GM20431 (cell line): Measurements from ENCODE around the gene WDFY4.

ENCODE experiments used
- in situ Hi-C: fragments of 300-500 bp; cut with MseI, MboI; formaldehyde crosslinking; loops from one replicate; pipeline ENCODE4 v1.15.0; 2020; ENCODE audit warnings: low sequenced_read_pairs; ENCODE audit not compliant: unreplicated experiment

WDFY4 gene

GRCh38 chr10:48765527-48765926 is 80.9 kb downstream of the WDFY4 start:
- in situ Hi-C loops: no loop called here

- in situ Hi-C loops: no loop called here
Measured at GRCh38 chr10:48767373-48768143, 82.9 kb downstream of the WDFY4 start.

- in situ Hi-C loops: no loop called here
Measured at GRCh38 chr10:48768144-48768766, 83.6 kb downstream of the WDFY4 start.

GRCh38 chr10:48768926-48769325 is 84.3 kb downstream of the WDFY4 start:
- in situ Hi-C loops: no loop called here

DNA sequence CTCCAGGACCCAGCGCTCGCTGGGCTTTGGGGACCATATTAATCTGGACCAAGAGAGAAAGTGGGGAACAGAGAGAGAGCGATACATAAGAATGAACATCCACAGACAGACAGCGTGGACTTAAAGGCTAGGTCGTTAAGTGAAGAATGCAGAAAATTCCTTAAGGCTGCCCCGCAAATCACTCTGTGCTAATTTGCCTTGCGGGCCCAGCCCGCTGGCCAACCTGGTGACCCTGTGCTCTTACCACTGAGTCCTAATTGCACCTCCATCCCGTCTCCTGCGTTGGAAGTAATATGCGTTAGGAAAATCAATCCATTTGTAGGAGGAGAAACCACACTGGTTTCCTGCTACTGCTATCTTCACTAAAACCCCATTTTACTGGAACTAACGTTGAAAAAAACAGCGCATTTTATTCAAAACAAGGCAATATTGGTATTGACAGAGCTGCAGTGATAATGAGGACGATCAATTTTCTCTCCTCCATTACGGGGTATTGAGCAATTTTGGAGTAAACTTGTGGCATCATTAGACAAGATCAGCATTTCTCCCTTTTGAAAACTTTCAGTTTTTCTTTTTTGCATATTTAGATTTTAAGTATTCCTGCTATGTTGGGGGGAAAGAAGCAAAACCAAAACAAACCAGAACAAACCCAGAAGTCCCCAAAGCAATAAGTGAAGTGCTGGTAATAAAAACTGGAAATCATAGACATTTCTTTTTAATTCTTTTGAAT is 85.2 kb downstream of the WDFY4 start:
- in situ Hi-C loops: no loop called here

DNA sequence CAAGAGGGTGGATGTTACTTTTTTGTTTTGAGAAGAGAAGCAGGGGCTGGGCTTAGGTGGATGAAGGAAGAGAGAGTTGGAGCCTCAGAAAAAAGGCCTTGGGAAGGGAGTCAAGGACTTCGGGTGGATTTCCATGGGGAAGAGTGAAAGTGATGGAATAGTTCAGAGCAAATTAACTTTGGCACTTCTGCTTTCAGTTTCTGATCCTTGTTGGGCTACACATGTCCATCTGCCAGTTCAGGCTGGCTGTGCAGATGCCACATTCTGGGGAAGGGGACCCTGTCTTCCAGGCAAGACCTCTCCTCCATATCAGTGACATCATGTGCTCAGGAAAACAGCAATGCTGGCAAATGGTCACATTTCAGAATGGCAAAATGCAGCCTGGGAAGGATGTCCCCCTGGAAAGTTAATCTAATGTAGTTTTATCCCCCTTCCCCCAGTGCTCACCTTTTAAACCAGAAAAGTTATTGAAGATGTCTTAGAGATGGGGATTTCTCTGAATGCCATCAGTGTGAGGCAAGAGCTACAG is 86.0 kb downstream of the WDFY4 start:
- in situ Hi-C loops: no loop called here

- in situ Hi-C loops: no loop called here
Measured at GRCh38 chr10:48771234-48771633, 86.6 kb downstream of the WDFY4 start.

- in situ Hi-C loops: no loop called here
Measured at GRCh38 chr10:48772059-48772458, 87.4 kb downstream of the WDFY4 start.

DNA sequence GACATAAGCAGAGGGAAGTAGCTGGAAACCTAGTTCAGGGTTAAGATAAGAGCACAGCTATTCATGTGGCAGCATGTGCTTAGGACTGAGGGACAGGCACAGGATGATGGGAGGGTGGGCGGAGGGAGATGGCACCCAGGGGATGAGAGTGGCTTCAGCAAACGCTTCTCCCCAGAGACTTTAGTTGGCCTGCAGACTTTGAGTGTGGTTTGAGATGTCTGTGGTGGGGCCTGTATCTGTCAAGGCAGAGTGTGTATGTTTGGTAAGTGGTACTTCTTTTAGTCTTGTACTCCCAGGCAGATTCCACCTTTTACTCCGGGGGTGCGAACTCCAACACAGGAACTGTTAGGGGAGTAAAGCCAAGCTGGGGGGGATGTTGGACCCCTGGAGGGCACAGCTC is 88.9 kb downstream of the WDFY4 start:
- in situ Hi-C loops: no loop called here

GRCh38 chr10:48774416-48775205 is 89.9 kb downstream of the WDFY4 start:
- in situ Hi-C loops: no loop called here

DNA sequence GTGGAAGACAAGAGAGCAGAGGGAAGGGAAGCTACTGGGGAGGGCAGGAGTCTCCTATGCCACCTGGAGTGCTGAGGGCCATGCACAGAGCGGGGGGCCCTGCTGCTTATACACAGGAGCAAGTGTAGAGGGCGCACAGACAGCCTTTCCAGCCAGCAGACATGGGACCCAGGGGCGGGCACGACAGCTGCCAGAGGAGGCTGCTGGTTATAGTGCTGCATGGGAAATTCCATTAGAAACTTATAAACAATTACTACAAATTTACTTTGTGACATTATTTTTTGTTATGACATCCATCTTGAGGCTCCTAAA is 90.5 kb downstream of the WDFY4 start:
- in situ Hi-C loops: no loop called here

DNA sequence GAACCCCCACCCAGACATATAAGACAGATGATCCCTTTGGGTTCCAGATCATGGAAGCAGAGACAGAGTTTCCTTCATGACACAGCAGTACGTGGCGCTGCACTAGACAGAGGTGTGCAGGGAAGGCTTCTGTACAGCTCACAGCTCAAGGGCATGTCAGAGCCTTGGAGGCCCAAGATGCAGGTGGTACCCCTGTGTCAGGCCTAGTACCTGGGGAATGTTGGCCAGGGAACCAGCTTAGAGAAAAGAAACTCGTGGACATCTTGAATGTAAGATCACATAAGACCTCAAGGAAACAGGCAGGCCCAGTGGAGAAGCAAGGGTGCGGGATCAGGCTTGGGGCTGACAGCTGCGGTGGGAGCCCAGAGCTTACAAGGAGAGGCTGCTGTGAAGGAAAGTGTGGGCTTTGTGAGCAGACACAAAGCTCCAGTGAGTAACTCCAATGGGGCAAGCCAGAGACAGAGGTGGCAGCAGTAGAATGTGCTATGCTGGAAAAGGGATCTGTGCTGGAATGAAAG is 91.4 kb downstream of the WDFY4 start:
- in situ Hi-C loops: no loop called here

GRCh38 chr10:48776528-48776927 is 91.9 kb downstream of the WDFY4 start:
- in situ Hi-C loops: no loop called here

- in situ Hi-C loops: no loop called here
Measured at GRCh38 chr10:48777110-48777509, 92.4 kb downstream of the WDFY4 start.

DNA sequence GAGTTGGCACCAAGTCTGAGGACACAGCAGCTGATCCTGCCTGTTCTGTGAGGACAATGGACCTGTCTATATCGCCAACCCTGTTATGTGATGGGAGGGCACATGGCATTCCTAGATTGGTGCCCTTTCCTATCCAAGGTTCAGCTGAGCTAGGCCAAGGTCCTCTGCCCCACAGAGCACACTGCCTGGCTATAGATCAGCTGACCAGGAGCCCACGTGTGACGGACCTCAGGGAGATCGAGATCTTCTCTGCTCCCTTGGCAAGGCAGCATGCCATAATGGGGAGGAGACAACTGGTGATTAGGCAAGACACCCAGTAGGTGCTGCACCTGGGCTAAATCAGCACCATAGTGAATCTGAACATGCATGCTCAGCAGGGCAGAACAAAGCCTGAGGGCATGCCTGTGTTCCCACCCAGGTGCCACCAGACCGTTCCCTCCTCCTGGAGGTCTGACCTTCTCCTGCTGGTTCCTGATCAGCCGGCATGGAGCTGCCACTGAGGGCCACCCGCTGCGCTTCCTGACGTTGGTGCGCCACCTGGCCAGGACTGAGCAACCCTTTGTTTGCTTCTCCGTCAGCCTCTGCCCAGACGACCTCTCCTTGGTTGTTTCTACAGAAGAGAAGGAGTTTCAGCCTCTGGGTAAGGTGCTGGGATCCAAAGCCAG is 93.7 kb downstream of the WDFY4 start:
- in situ Hi-C loops: no loop called here

- in situ Hi-C loops: no loop called here
Measured at GRCh38 chr10:48779077-48779476, 94.4 kb downstream of the WDFY4 start.

GRCh38 chr10:48779546-48780152 is 95.0 kb downstream of the WDFY4 start:
- in situ Hi-C loops: no loop called here

- in situ Hi-C loops: no loop called here
Measured at GRCh38 chr10:48780341-48780740, 95.7 kb downstream of the WDFY4 start.

DNA sequence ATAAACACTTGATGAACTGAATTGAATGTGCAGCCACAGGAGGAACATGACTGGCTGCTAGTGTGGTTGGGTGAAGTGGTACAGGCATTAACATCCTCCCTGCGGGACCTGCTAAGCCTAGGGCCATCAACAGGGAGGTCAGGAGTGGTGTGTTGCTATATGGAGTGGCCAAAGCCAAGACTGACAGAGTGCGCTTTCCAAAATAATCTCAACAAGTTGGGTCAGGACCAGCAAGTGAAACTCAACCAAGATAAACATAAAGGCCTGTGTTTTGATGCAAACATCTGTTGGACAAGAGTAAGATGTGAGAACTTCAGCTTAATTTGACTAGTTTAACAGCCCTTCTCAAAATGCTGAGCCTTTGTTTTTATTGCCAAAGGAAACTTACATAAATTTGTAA is 97.7 kb downstream of the WDFY4 start:
- in situ Hi-C loops: no loop called here
